Loucy (cell line): Measurements from ENCODE around the gene TEX2.

Experiments
- H2AFZ ChIP-seq: fragments of 200-600 bp; sonication (generic); 2 replicates; pipeline ENCODE4 v1.6.0; 2016; ENCODE audit warnings: antibody characterized with exemption, mild to moderate bottlenecking, low read length, moderate library complexity
- H3F3A ChIP-seq: fragments of 200-600 bp; 2 replicates; pipeline ENCODE4 v1.6.0; 2016; ENCODE audit warnings: antibody characterized with exemption, low read depth, mild to moderate bottlenecking
- H3K27me3 ChIP-seq: fragments of 200-600 bp; sonication (generic); 2 replicates; pipeline ENCODE4 v1.6.1; 2014; ENCODE audit warnings: low read length, mild to moderate bottlenecking; ENCODE audit not compliant: insufficient read depth, poor library complexity, severe bottlenecking
- H3K36me3 ChIP-seq: fragments of 200-600 bp; sonication (generic); 2 replicates; pipeline ENCODE4 v1.6.1; 2016; ENCODE audit warnings: low read length; ENCODE audit not compliant: insufficient read depth
- H3K4me1 ChIP-seq: fragments of 200-600 bp; sonication (generic); 2 replicates; pipeline ENCODE4 v1.5.1; 2014; ENCODE audit warnings: low read length, mild to moderate bottlenecking; ENCODE audit not compliant: insufficient read depth, poor library complexity, severe bottlenecking
- H3K4me2 ChIP-seq: fragments of 200-600 bp; sonication (generic); 2 replicates; pipeline ENCODE4 v1.6.0; 2014; ENCODE audit warnings: antibody characterized with exemption, low read length, low read depth, mild to moderate bottlenecking; ENCODE audit not compliant: poor library complexity, severe bottlenecking
- H3K4me3 ChIP-seq: fragments of 200-600 bp; sonication (generic); 2 replicates; pipeline ENCODE4 v1.5.1; 2014; ENCODE audit warnings: low read length, mild to moderate bottlenecking, mixed read lengths; ENCODE audit not compliant: poor library complexity, severe bottlenecking
- H3K79me2 ChIP-seq: fragments of 200-600 bp; sonication (generic); 2 replicates; pipeline ENCODE4 v1.6.1; 2014; ENCODE audit warnings: low read length; ENCODE audit not compliant: insufficient read depth
- H3K9ac ChIP-seq: fragments of 200-600 bp; sonication (generic); 2 replicates; pipeline ENCODE4 v1.6.0; 2014; ENCODE audit warnings: mild to moderate bottlenecking, low read depth, low read length, moderate library complexity; ENCODE audit not compliant: poor library complexity, severe bottlenecking
- H3K9me2 ChIP-seq: fragments of 200-600 bp; sonication (generic); replicated peaks from 2 replicates; pipeline ENCODE4 v1.6.1; 2016; ENCODE audit warnings: low read depth, low read length, mixed read lengths
- H3K9me3 ChIP-seq: fragments of 200-600 bp; sonication (generic); 2 replicates; pipeline ENCODE4 v1.6.1; 2014; ENCODE audit warnings: mild to moderate bottlenecking, antibody characterized with exemption, low read length, low read depth; ENCODE audit not compliant: insufficient read depth
- H4K20me1 ChIP-seq: fragments of 200-600 bp; sonication (generic); 2 replicates; pipeline ENCODE4 v1.6.0; 2014; ENCODE audit warnings: antibody characterized with exemption, low read length, mild to moderate bottlenecking; ENCODE audit not compliant: insufficient read depth, poor library complexity, severe bottlenecking
- CTCF ChIP-seq: fragments of 200-600 bp; sonication (generic); conservative IDR thresholded peaks from 2 replicates; pipeline ENCODE4 v1.5.1; 2014; ENCODE audit warnings: mild to moderate bottlenecking, antibody characterized with exemption, low read length
- EZH2phosphoT487 ChIP-seq: fragments of 200-600 bp; IDR thresholded peaks from 2 replicates; pipeline ENCODE4 v1.6.1; 2018; ENCODE audit warnings: antibody characterized with exemption, mild to moderate bottlenecking, moderate library complexity, borderline replicate concordance

The TEX2 gene

GRCh38 chr17:64306850-64307463 is 43.9 kb upstream of the TEX2 start:
- Histone ChIP-seq H3F3A (no peaks in the 10 kb centered on the region), H3K4me2 (no peak overlapping the region), H3K27me3 (no peaks in the 10 kb centered on the region), H3K4me3 (no peak overlapping the region), H3K9me2 (no peaks in the 10 kb centered on the region), H3K4me1 (no peaks in the 10 kb centered on the region), H2AFZ (0 out of 2 replicates have a peak overlapping the region, but pooled peaks have one; percentile 17), H3K9me3 (no peaks in the 10 kb centered on the region), H3K36me3 (no peaks in the 10 kb centered on the region), H3K9ac (no peak overlapping the region), H4K20me1 (no peaks in the 10 kb centered on the region), H3K79me2 (no peaks in the 10 kb centered on the region)
- TF ChIP-seq CTCF (peak; percentile 90), EZH2phosphoT487 (no peak)

- H4K20me1 ChIP-seq: no peaks in the 10 kb centered on the region
- H3K36me3 ChIP-seq: no peaks in the 10 kb centered on the region
- H3K4me3 ChIP-seq: no peak overlapping the region
- no peaks in the 10 kb centered on the region for H3F3A ChIP-seq
- H3K4me1 ChIP-seq: no peaks in the 10 kb centered on the region
- H3K27me3 ChIP-seq: no peaks in the 10 kb centered on the region
- no peak overlapping the region for H3K9ac ChIP-seq
- no peak for TF ChIP-seq CTCF
- TF ChIP-seq EZH2phosphoT487: no peak
- no peak overlapping the region for H2AFZ ChIP-seq
- H3K4me2 ChIP-seq: no peak overlapping the region
- no peaks in the 10 kb centered on the region for H3K9me3 ChIP-seq
- H3K9me2 ChIP-seq: no peaks in the 10 kb centered on the region
- H3K79me2 ChIP-seq: no peaks in the 10 kb centered on the region
Measured at GRCh38 chr17:64304551-64304950, 41.5 kb upstream of the TEX2 start.

GRCh38 chr17:64300699-64300965 is 37.6 kb upstream of the TEX2 start:
- no peaks in the 10 kb centered on the region for H3K4me1 ChIP-seq
- no peaks in the 10 kb centered on the region for H3K9me3 ChIP-seq
- H3K9ac ChIP-seq: no peak overlapping the region
- H3K4me2 ChIP-seq: no peak overlapping the region
- no peak overlapping the region for H2AFZ ChIP-seq
- TF ChIP-seq EZH2phosphoT487 (no peak), CTCF (no peak)
- no peak overlapping the region for H3K4me3 ChIP-seq
- no peaks in the 10 kb centered on the region for H3K27me3 ChIP-seq
- no peaks in the 10 kb centered on the region for H3K9me2 ChIP-seq
- no peaks in the 10 kb centered on the region for H3K36me3 ChIP-seq
- H3F3A ChIP-seq: no peaks in the 10 kb centered on the region
- H3K79me2 ChIP-seq: no peaks in the 10 kb centered on the region
- H4K20me1 ChIP-seq: no peaks in the 10 kb centered on the region
